T-helper 17 cell (primary cell): Measurements from ENCODE around the gene PLCB1. TPM values are rescaled to one million over a fixed set of nuclear protein-coding genes. Genes with fewer than 3 reads are reported as not detected.

Source experiments
- ATAC-seq: fragments of 150-1000 bp; cut with Tn5 transposase; 2 replicates; pipeline ENCODE4 v1.10.0; 2021; ENCODE audit warnings: mild to moderate bottlenecking, moderate library complexity
- DNase-seq, 3 donors: peaks; one replicate each; pipeline versions ENCODE4 v3.0.0 to v3.0.0-alpha.2; 2020 to 2021
- H3K9me3 ChIP-seq: one replicate; pipeline ENCODE4 v1.7.0; 2013; ENCODE audit warnings: low read length, mild to moderate bottlenecking; ENCODE audit not compliant: control insufficient read depth, poor library complexity, severe bottlenecking
- H3K27ac Mint-ChIP-seq: one replicate; pipeline ENCODE4 v1.8.0; 2022; ENCODE audit warnings: mild to moderate bottlenecking, moderate library complexity, mixed read lengths
- H3K27me3 Mint-ChIP-seq: one replicate; pipeline ENCODE4 v1.8.0; 2022; ENCODE audit warnings: mixed read lengths
- H3K36me3 Mint-ChIP-seq: one replicate; pipeline ENCODE4 v1.8.0; 2022; ENCODE audit warnings: low read depth, mixed read lengths
- H3K4me1 Mint-ChIP-seq: one replicate; pipeline ENCODE4 v1.8.0; 2022; ENCODE audit warnings: mild to moderate bottlenecking, mixed read lengths
- H3K4me3 Mint-ChIP-seq: one replicate; pipeline ENCODE4 v1.8.0; 2022; ENCODE audit warnings: mild to moderate bottlenecking, moderate library complexity, mixed read lengths
- total RNA-seq, 4 donors: library from RNA in 2 of 4; stranded (reverse) in 2 of 4; gene quantifications; one replicate each; pipeline ENCODE4 v1.2.3 and lab custom pipeline; 2022 to 2026

The PLCB1 gene
- total RNA-seq, 2 donors from 2014 or later = 19.1 to 23.1 TPM

- Mint-ChIP-seq H3K27ac (no peak overlapping the region), H3K4me3 (no peak overlapping the region), H3K36me3 (peaks cover 2% of the 10 kb centered on the region), H3K27me3 (no peaks in the 10 kb centered on the region), H3K4me1 (no peaks in the 10 kb centered on the region)
- H3K9me3 ChIP-seq = peaks cover 3% of the 10 kb centered on the region
- ATAC-seq = no peak
- DNase-seq = no peak
Observed at GRCh38 chr20:8880085-8880853, 748.2 kb downstream of the PLCB1 start.

- ATAC-seq = no peak
- DNase-seq = no peak
- H3K36me3 Mint-ChIP-seq = no peaks in the 10 kb centered on the region
- H3K9me3 ChIP-seq = no peaks in the 10 kb centered on the region
- H3K4me3 Mint-ChIP-seq = no peak overlapping the region
- no peaks in the 10 kb centered on the region for H3K4me1 Mint-ChIP-seq
- no peak overlapping the region for H3K27ac Mint-ChIP-seq
- H3K27me3 Mint-ChIP-seq = no peaks in the 10 kb centered on the region
Observed at GRCh38 chr20:8891039-8891438, 759.0 kb downstream of the PLCB1 start.

- Mint-ChIP-seq H3K36me3 (no peaks in the 10 kb centered on the region), H3K4me3 (no peak overlapping the region), H3K27ac (no peak overlapping the region), H3K4me1 (no peaks in the 10 kb centered on the region), H3K27me3 (no peaks in the 10 kb centered on the region)
- no peak for ATAC-seq
- no peaks in the 10 kb centered on the region for H3K9me3 ChIP-seq
- DNase-seq = no peak
Observed at GRCh38 chr20:8895472-8895871, 763.4 kb downstream of the PLCB1 start.

GRCh38 chr20:8898823-8899222 lies 766.8 kb downstream of the PLCB1 start:
- H3K9me3 ChIP-seq = no peaks in the 10 kb centered on the region
- Mint-ChIP-seq H3K27ac (no peak overlapping the region), H3K4me3 (no peak overlapping the region), H3K27me3 (no peaks in the 10 kb centered on the region), H3K4me1 (no peaks in the 10 kb centered on the region), H3K36me3 (no peaks in the 10 kb centered on the region)
- no peak for DNase-seq
- no peak for ATAC-seq

- no peaks in the 10 kb centered on the region for H3K27me3 Mint-ChIP-seq
- H3K4me1 Mint-ChIP-seq = no peaks in the 10 kb centered on the region
- H3K27ac Mint-ChIP-seq = no peak overlapping the region
- no peak for DNase-seq
- no peaks in the 10 kb centered on the region for H3K36me3 Mint-ChIP-seq
- no peak for ATAC-seq
- H3K4me3 Mint-ChIP-seq = no peak overlapping the region
- H3K9me3 ChIP-seq = peaks cover 3% of the 10 kb centered on the region
Observed at GRCh38 chr20:8901237-8902025, 769.4 kb downstream of the PLCB1 start.

GRCh38 chr20:8903655-8904605 lies 771.9 kb downstream of the PLCB1 start:
- no peak for ATAC-seq
- no peaks in the 10 kb centered on the region for H3K27me3 Mint-ChIP-seq
- no peak for DNase-seq
- H3K9me3 ChIP-seq = peaks cover 3% of the 10 kb centered on the region
- H3K4me3 Mint-ChIP-seq = no peak overlapping the region
- no peaks in the 10 kb centered on the region for H3K36me3 Mint-ChIP-seq
- H3K27ac Mint-ChIP-seq = no peak overlapping the region
- no peaks in the 10 kb centered on the region for H3K4me1 Mint-ChIP-seq

- Mint-ChIP-seq H3K27ac (no peak overlapping the region), H3K4me3 (no peak overlapping the region), H3K27me3 (no peaks in the 10 kb centered on the region), H3K4me1 (no peaks in the 10 kb centered on the region), H3K36me3 (no peaks in the 10 kb centered on the region)
- DNase-seq (no peak), ATAC-seq (no peak)
- H3K9me3 ChIP-seq = peaks cover 3% of the 10 kb centered on the region
Observed at GRCh38 chr20:8909596-8909995, 777.5 kb downstream of the PLCB1 start.

GRCh38 chr20:8912096-8912495 lies 780.0 kb downstream of the PLCB1 start:
- ATAC-seq = no peak
- Mint-ChIP-seq H3K27me3 (no peaks in the 10 kb centered on the region), H3K36me3 (no peaks in the 10 kb centered on the region)

GRCh38 chr20:8912731-8913130 lies 780.7 kb downstream of the PLCB1 start:
- no peak for ATAC-seq
- no peaks in the 10 kb centered on the region for H3K4me1 Mint-ChIP-seq

More at GRCh38 chr20:8912096-8912495, 780.0 kb downstream of the PLCB1 start:
- H3K4me1 Mint-ChIP-seq = no peaks in the 10 kb centered on the region
- DNase-seq = no peak
- H3K4me3 Mint-ChIP-seq = no peak overlapping the region
- no peak overlapping the region for H3K27ac Mint-ChIP-seq
- no peaks in the 10 kb centered on the region for H3K9me3 ChIP-seq

GRCh38 chr20:8913456-8913855 lies 781.4 kb downstream of the PLCB1 start:
- no peak for ATAC-seq
- no peak for DNase-seq
- no peaks in the 10 kb centered on the region for H3K9me3 ChIP-seq
- H3K27me3 Mint-ChIP-seq = no peaks in the 10 kb centered on the region
- no peaks in the 10 kb centered on the region for H3K4me1 Mint-ChIP-seq
- no peak overlapping the region for H3K4me3 Mint-ChIP-seq
- no peaks in the 10 kb centered on the region for H3K36me3 Mint-ChIP-seq
- H3K27ac Mint-ChIP-seq = no peak overlapping the region

More at GRCh38 chr20:8912731-8913130, 780.7 kb downstream of the PLCB1 start:
- H3K27me3 Mint-ChIP-seq = no peaks in the 10 kb centered on the region
- no peak overlapping the region for H3K4me3 Mint-ChIP-seq
- DNase-seq = no peak
- H3K27ac Mint-ChIP-seq = no peak overlapping the region
- H3K36me3 Mint-ChIP-seq = no peaks in the 10 kb centered on the region
- H3K9me3 ChIP-seq = no peaks in the 10 kb centered on the region

GRCh38 chr20:8914421-8914820 lies 782.4 kb downstream of the PLCB1 start:
- H3K9me3 ChIP-seq = no peaks in the 10 kb centered on the region
- no peak overlapping the region for H3K4me3 Mint-ChIP-seq
- no peaks in the 10 kb centered on the region for H3K4me1 Mint-ChIP-seq
- DNase-seq (no peak), ATAC-seq (no peak)
- H3K36me3 Mint-ChIP-seq = no peaks in the 10 kb centered on the region
- H3K27ac Mint-ChIP-seq = no peak overlapping the region
- H3K27me3 Mint-ChIP-seq = no peaks in the 10 kb centered on the region

GRCh38 chr20:8917084-8917483 lies 785.0 kb downstream of the PLCB1 start:
- H3K4me3 Mint-ChIP-seq = no peak overlapping the region
- no peak overlapping the region for H3K27ac Mint-ChIP-seq
- no peaks in the 10 kb centered on the region for H3K27me3 Mint-ChIP-seq

GRCh38 chr20:8918145-8918544 lies 786.1 kb downstream of the PLCB1 start:
- H3K4me3 Mint-ChIP-seq = no peak overlapping the region
- no peaks in the 10 kb centered on the region for H3K4me1 Mint-ChIP-seq
- no peaks in the 10 kb centered on the region for H3K27me3 Mint-ChIP-seq
- H3K27ac Mint-ChIP-seq = no peak overlapping the region
- no peak for DNase-seq
- no peak for ATAC-seq
- H3K36me3 Mint-ChIP-seq = no peaks in the 10 kb centered on the region
- H3K9me3 ChIP-seq = no peaks in the 10 kb centered on the region

More at GRCh38 chr20:8917084-8917483, 785.0 kb downstream of the PLCB1 start:
- no peaks in the 10 kb centered on the region for H3K36me3 Mint-ChIP-seq
- no peaks in the 10 kb centered on the region for H3K9me3 ChIP-seq
- ATAC-seq = no peak
- no peak for DNase-seq
- no peaks in the 10 kb centered on the region for H3K4me1 Mint-ChIP-seq
